Muscle of back (tissue), 13 donors: Measurements from ENCODE around the gene DNAJC4. TPM values are rescaled to one million over a fixed set of nuclear protein-coding genes. Genes with fewer than 3 reads are reported as not detected.
A peak's percentile ranks its signal among the peaks of the same experiment; 100 is the strongest.

Experiments
- DNase-seq, 3 donors: peaks; one replicate each; pipeline versions ENCODE4 v3.0.0 to v3.0.0-alpha.2; 2013
- long read RNA-seq, 9 donors: transcript quantifications; one replicate each; lab custom pipeline, GENCODE V29; 2026
- polyA plus RNA-seq, 10 donors: library from polyadenylated mRNA; unstranded; fragments of 120-200 nt; gene quantifications; one replicate each; pipeline ENCODE4 v1.2.1, GENCODE V29; 2013; ENCODE audit not compliant: insufficient read length in 10 of 10

The DNAJC4 gene
- polyA plus RNA-seq, result 10 to 100 TPM; 46.2 to 64.2 (median 52.8) TPM
- long read RNA-seq, donor 1, partial matches to known transcripts, result 9 of 9 reads
- long read RNA-seq, donor 1, other reads (novel, unspliced or antisense), result 0 of 9 reads
- long read RNA-seq, donor 2, partial matches to known transcripts, result 11 of 14 reads
- long read RNA-seq, donor 2, other reads (novel, unspliced or antisense), result 0 of 14 reads
- long read RNA-seq, donor 3, result 0 reads
- long read RNA-seq, donor 4, partial matches to known transcripts, result 11 of 11 reads
- long read RNA-seq, donor 4, other reads (novel, unspliced or antisense), result 0 of 11 reads
- long read RNA-seq, donor 5, partial matches to known transcripts, result 33 of 38 reads
- long read RNA-seq, donor 5, other reads (novel, unspliced or antisense), result 0 of 38 reads
- long read RNA-seq, donor 6, partial matches to known transcripts, result 15 of 16 reads
- long read RNA-seq, donor 6, other reads (novel, unspliced or antisense), result 0 of 16 reads
- long read RNA-seq, donor 7, partial matches to known transcripts, result 5 of 5 reads
- long read RNA-seq, donor 7, other reads (novel, unspliced or antisense), result 0 of 5 reads
- long read RNA-seq, donor 8, partial matches to known transcripts, result 11 of 13 reads
- long read RNA-seq, donor 8, other reads (novel, unspliced or antisense), result 0 of 13 reads
- long read RNA-seq, donor 9, partial matches to known transcripts, result 0 of 1 reads
- long read RNA-seq, donor 9, other reads (novel, unspliced or antisense), result 0 of 1 reads

GRCh38 chr11:64230171-64230984, at the start of gene DNAJC4:
Gene DNAJC4, plus strand, starts transcription at chr11:64230548. Its CDS starts 307 bp downstream, at chr11:64230855.
- DNase-seq, result peak; percentile 91 to 96 (median 93)

GRCh38 chr11:64180891-64181290, 49.5 kb upstream of the DNAJC4 start:
- peak in 2 of 3 donors; percentile 19 to 40 for DNase-seq

GRCh38 chr11:64181506-64182411, 48.6 kb upstream of the DNAJC4 start:
- peak; percentile 93 to 96 (median 94) for DNase-seq

- DNase-seq, result no peak
Measured at GRCh38 chr11:64183890-64184289, 46.5 kb upstream of the DNAJC4 start.

- DNase-seq, result peak in 1 of 3 donors; percentile 87
Measured at GRCh38 chr11:64185175-64185692, 45.1 kb upstream of the DNAJC4 start.

GRCh38 chr11:64185693-64186491, 44.5 kb upstream of the DNAJC4 start, which contains the start of gene STIP1:
Gene STIP1, plus strand, starts transcription at chr11:64186171. Its CDS starts 91 bp downstream, at chr11:64186262.
- DNase-seq, result peak; percentile 100

GRCh38 chr11:64186492-64187165, 43.7 kb upstream of the DNAJC4 start:
- DNase-seq, result peak in 1 of 3 donors; percentile 58

- no peak for DNase-seq
Measured at GRCh38 chr11:64192434-64192833, 37.9 kb upstream of the DNAJC4 start.

- DNase-seq, result no peak
Measured at GRCh38 chr11:64196626-64197025, 33.7 kb upstream of the DNAJC4 start.

GRCh38 chr11:64198511-64198910, 31.8 kb upstream of the DNAJC4 start:
- DNase-seq, result no peak

GRCh38 chr11:64201543-64201942, 28.8 kb upstream of the DNAJC4 start:
- no peak for DNase-seq

GRCh38 chr11:64202992-64203391, 27.4 kb upstream of the DNAJC4 start:
- no peak for DNase-seq

GRCh38 chr11:64203421-64204079, 26.8 kb upstream of the DNAJC4 start:
- DNase-seq, result no peak

GRCh38 chr11:64204080-64204440, 26.3 kb upstream of the DNAJC4 start:
- no peak for DNase-seq

GRCh38 chr11:64204464-64204989, 25.8 kb upstream of the DNAJC4 start:
- DNase-seq, result peak; percentile 87 to 90 (median 89)

- DNase-seq, result peak in 1 of 3 donors; percentile 46
Measured at GRCh38 chr11:64206457-64207255, 23.7 kb upstream of the DNAJC4 start, which contains the start of gene FERMT3. Gene FERMT3, plus strand, starts transcription at chr11:64206721. Its CDS starts 644 bp downstream, at chr11:64207365.
